BE2C (cell line): ENCODE data around the gene CHST11.

Source experiments
- DNase-seq: peaks from one replicate; pipeline ENCODE4 v3.0.0-alpha.2; 2020
- H3K27me3 ChIP-seq: fragments of 250-450 bp; sonication (Bioruptor Pico); 2 replicates; pipeline ENCODE4 v1.5.1; 2020; ENCODE audit warnings: mild to moderate bottlenecking
- H3K36me3 ChIP-seq: fragments of 250-450 bp; sonication (Bioruptor Pico); 2 replicates; pipeline ENCODE4 v1.5.1; 2020; ENCODE audit warnings: mild to moderate bottlenecking
- H3K4me1 ChIP-seq: fragments of 250-450 bp; sonication (Bioruptor Pico); 2 replicates; pipeline ENCODE4 v1.5.1; 2020
- H3K4me3 ChIP-seq: 2 replicates; pipeline ENCODE4 v1.5.1; 2011; ENCODE audit warnings: low read depth, low read length
- H3K9me3 ChIP-seq: fragments of 250-450 bp; sonication (Bioruptor Pico); 2 replicates; pipeline ENCODE4 v1.5.1; 2020
- TF ChIP-seq, protein P1 (sequence below): IDR thresholded peaks from 2 replicates; pipeline ENCODE4 v1.5.1; 2012; ENCODE audit warnings: mild to moderate bottlenecking, low read depth, low read length

The CHST11 gene

DNA sequence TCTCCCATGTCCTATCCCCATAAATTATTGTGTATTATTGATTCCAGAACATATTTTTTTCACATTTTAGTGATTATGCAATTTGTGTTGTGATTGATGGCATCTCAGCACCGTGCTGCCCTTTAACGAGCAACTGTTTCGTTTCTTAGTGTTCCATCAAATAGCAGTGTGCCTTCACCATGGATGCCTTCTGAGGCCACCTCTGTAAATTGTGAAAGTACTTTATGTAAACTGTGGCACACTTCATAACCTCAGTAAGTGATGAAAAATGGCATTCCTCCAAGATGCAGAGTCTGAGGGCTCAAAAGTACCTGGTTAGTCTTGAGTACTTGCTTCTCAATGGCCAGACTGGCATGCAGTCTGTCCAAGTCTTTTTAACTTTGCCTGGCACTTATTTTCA lies 8.2 kb downstream of the CHST11 start:
- Histone ChIP-seq H3K9me3 (no peaks in the 10 kb centered on the region), H3K27me3 (no peaks in the 10 kb centered on the region), H3K4me3 (no peak overlapping the region), H3K36me3 (no peaks in the 10 kb centered on the region; the same call in 1 of the 2 replicates), H3K4me1 (peaks cover 18% of the 10 kb centered on the region)
- DNase-seq, result no peak
- TF ChIP-seq, protein P1, sequence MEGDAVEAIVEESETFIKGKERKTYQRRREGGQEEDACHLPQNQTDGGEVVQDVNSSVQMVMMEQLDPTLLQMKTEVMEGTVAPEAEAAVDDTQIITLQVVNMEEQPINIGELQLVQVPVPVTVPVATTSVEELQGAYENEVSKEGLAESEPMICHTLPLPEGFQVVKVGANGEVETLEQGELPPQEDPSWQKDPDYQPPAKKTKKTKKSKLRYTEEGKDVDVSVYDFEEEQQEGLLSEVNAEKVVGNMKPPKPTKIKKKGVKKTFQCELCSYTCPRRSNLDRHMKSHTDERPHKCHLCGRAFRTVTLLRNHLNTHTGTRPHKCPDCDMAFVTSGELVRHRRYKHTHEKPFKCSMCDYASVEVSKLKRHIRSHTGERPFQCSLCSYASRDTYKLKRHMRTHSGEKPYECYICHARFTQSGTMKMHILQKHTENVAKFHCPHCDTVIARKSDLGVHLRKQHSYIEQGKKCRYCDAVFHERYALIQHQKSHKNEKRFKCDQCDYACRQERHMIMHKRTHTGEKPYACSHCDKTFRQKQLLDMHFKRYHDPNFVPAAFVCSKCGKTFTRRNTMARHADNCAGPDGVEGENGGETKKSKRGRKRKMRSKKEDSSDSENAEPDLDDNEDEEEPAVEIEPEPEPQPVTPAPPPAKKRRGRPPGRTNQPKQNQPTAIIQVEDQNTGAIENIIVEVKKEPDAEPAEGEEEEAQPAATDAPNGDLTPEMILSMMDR, result no peak

DNA sequence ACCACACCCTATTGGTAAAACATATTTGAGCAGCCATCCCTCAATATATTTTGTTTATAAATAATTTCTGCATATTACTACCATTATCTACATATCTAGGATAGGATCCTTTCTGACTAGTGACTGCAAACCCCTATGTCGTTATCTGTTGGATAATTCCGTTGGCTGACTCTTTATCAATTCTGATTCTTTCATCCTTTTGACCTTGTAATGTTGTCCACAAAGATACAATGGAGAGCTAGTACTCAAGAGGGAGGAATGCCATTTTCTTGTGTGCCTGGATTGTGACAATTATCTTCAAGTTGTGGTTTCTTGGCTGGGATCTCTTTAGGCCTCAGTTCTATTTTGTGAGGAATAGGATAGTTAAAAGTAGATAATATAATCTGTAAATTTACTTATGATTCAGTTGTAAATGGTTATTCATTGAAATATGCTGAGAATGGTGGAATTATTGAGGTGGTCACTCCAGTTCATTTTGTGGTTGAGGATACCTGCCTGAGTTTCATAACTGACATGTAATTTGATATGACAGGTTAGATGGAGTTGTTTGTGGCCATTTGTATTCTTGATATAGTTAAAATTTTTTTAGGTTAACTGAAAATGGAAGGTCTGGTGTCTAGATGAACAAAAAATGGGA lies 10.1 kb downstream of the CHST11 start:
- Histone ChIP-seq H3K36me3 (peaks cover 2% of the 10 kb centered on the region), H3K27me3 (no peaks in the 10 kb centered on the region), H3K9me3 (no peaks in the 10 kb centered on the region), H3K4me1 (peaks cover 20% of the 10 kb centered on the region), H3K4me3 (no peak overlapping the region)
- TF ChIP-seq, protein P1, result no peak
- no peak for DNase-seq

DNA sequence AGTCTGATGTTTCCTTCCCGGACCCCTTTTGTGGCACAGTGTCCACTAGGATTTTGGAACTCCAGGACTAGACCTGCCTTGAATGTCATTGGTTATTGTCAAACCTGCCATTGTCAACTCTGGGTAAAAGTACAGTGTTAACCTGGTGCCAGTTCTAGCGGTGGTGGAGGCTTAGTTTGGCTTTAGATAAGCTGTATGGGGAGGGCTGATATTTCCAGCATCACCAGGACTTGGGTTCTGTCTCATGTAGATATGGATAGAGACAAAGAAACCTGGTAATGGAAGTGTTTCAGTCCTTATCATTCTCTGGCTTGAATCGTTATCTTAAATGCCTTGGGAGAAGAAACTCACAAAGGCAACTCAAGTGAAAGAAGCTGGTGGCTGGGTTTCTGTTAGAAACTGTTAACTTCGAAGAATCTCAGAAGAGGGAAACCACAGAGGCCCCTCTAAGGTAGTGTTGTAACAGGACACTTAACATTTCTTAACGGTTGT lies 10.6 kb downstream of the CHST11 start:
- TF ChIP-seq, protein P1, result no peak
- Histone ChIP-seq H3K4me1 (peaks cover 20% of the 10 kb centered on the region), H3K36me3 (peaks cover 2% of the 10 kb centered on the region), H3K27me3 (no peaks in the 10 kb centered on the region), H3K4me3 (no peak overlapping the region), H3K9me3 (no peaks in the 10 kb centered on the region)
- no peak for DNase-seq

DNA sequence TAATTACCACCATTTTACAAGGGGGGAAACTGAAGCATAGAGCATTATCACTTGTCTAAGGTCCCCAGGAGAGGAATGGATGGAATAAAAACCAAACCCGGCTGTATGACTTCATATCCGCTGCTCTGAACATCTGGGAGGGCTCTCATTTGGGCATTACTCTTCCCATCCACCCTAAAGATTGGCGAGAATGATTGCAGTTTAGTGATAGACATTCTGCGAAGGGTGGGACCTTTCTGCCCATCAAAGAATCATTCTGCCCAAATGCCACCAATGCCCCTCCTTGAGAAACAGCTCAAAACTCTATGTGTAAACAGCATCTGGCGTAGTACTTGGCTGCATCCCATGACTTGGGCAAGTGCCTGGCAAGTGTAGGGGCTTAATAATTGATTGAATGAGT lies 11.6 kb downstream of the CHST11 start:
- Histone ChIP-seq H3K4me1 (peaks cover 12% of the 10 kb centered on the region), H3K9me3 (no peaks in the 10 kb centered on the region), H3K36me3 (peaks cover 2% of the 10 kb centered on the region), H3K27me3 (no peaks in the 10 kb centered on the region), H3K4me3 (no peak overlapping the region)
- DNase-seq, result no peak
- TF ChIP-seq, protein P1, result no peak

DNA sequence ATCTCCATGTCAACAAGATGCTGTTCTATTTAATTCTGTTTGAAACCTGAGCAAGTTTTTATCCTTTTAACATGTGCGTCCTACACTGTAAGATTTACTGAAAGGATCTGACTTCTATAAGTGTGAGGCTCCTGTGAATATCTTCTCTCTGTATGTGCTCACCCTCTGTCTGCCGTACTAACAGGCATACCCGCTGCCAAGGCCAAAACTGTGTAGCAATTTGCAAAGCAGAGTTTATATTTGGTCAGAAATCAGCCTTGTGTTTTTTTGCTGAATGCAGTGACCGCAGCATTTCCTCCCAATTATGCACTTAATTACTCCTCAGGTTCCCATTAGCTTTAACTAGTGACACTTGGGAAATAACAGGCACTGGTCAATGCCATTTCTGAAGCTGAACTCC lies 12.3 kb downstream of the CHST11 start:
- TF ChIP-seq, protein P1, result no peak
- Histone ChIP-seq H3K4me3 (no peak overlapping the region), H3K27me3 (no peaks in the 10 kb centered on the region), H3K36me3 (peaks cover 2% of the 10 kb centered on the region), H3K9me3 (no peaks in the 10 kb centered on the region), H3K4me1 (peaks cover 12% of the 10 kb centered on the region)
- no peak for DNase-seq

DNA sequence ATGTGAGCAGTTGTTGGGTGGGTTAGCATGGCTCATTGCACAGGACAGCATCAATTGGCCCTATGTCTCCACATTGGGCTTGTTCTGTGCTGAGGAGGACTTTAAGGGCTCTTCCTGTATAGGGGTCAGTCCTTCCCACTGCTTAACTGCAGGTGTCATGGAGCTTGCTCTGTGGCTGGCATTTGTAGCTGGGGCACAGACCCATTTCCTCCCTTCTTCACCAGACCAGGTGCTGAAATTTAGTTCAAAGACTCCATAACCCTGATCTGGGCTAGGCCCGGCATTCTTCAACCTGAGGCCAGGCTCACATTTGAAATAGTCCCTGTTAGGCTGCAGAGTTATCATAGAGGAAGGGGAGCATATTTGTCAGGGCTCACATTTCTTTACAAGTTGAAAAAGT lies 12.8 kb downstream of the CHST11 start:
- TF ChIP-seq, protein P1, result no peak
- Histone ChIP-seq H3K36me3 (peaks cover 2% of the 10 kb centered on the region), H3K4me3 (no peak overlapping the region), H3K4me1 (peaks cover 12% of the 10 kb centered on the region), H3K9me3 (no peaks in the 10 kb centered on the region), H3K27me3 (no peaks in the 10 kb centered on the region)
- DNase-seq, result no peak
